Measurements from ENCODE around the gene STK17A.
"Not testable (repeated sequence)": the region's sequence is repeated elsewhere in the genome, so short reads cannot be mapped to it uniquely, and the experiment has no call there.

Gene STK17A

DNA sequence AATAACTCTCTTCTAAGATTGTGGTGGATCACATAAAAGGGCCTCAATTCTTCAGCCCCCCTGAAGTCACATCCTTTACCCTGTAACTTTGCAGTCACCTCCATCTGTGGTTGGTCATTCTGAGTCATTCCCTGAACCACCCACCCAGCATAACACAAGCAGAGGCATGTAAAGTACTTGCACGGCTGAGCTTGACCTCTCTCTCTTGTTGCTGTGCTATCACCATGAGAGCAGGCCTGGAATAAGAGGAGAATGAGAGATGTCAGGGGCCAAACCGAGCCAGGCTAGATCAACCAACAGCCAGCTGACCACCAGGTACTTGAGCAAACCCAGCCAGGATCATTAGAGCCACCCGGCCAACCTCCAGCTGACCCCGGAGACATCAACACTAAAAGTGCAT is 13.5 kb upstream of the STK17A start:
- DNase-seq, result no peak

DNA sequence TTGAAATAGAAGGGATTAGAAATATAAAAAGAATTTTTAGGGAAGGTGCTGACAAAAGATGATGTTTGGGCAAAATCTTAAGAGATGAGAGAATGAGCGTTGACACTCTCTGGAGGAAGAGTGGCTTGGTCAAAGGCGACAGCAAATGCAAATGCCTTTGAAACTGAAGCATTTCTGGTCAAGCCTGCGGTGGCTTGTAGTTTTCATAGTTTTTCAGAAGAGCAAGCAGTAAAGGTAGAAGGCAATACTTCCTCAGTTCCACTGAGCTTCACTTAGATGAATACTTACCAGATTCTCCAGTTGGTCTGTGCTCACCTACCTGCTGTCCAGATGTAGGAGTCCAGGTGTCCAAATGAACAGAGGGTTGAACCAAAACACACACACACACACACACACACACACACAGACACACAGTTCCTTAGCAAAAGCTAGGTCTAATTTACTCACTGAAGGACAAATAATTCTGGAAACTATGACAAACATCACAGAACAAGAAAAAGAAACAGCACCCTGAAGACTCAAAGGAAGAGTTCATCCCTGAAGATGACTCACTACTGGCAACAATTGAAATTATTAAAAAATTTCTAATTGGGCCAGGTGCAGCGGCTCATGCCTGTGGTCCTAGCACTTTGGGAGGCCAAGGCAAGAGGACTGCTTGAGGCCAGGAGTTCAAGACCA is 12.1 kb upstream of the STK17A start:
- DNase-seq, result no peak

DNA sequence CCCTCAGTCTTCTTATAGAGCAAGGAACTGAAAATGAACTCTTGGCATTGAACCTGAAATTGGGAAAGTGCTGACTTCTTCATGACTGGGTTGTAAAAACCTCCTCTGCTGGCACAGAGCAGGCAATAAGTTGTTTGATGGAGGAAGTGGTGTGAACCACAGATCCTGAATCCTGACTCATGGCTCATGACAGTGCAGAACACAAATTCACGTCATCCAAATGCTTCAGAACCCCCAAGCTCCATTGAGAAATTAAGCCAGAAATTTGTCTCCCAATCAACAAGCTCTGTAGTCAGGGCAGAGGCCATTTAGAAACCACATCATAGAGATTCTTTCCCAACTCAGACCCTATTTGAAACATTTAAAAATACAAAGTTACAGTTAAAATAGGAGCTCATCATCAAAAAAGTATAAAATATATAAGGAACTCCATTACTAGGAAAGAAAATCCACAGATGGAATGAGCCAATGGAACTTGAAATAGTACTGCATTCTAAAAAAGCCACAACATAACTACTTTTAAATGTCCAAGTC is 10.3 kb upstream of the STK17A start:
- DNase-seq, result peak; percentile 37

DNA sequence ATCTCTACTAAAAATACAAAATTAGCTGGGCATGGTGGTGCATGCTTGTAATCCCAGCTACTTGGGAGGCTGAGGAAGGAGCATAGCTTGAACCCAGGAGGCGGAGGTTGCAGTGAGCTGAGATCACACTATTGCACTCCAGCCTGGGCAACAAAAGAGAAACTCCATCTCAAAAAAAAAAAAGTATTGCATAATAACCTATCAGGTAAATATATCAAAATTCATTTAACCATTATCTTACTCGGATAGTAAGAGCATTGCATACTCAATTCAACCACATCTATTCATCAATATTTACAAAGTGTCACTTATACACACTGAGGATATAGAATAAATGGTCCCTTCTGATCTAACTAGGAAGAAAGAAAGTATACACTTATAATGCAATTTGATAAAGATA is 9.1 kb upstream of the STK17A start:
- DNase-seq, result not testable (repeated sequence)

DNA sequence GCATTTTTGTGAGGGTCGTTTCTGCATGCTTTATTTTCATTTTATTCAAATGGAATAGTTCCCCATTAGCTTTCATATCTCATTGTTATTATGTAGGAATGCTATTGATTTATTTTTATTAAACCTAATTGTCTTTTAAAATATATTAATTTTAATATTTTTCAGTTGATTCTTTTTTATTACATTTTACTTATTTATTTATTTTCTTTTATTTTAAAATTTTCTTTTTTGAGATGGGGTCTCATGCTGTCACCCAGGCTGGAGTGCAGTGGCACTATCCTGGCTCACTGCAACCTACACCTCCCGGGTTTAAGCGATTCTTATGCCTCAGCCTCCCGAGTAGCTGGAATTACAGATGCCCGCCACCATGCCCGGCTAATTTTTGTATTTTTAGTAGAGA is 7.4 kb upstream of the STK17A start:
- no peak for DNase-seq

DNA sequence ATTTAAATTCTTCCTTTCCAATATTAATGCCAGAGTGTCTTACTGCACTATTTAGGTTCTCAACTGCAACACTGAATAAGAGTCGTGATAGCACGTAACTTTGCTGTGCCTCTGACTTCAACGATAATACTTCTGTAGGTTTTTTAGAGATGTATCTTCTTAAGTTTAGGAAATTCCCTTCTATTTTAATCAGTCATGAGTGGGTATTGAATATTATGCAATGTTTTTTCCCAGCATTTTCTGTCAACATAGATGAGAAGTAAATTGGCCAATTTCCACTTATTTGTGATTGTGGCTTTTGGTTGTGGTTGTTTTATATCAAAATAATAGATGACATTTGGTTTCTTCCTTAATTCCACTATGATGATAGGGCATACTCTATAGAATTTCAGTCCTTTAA is 6.7 kb upstream of the STK17A start:
- DNase-seq, result no peak

DNA sequence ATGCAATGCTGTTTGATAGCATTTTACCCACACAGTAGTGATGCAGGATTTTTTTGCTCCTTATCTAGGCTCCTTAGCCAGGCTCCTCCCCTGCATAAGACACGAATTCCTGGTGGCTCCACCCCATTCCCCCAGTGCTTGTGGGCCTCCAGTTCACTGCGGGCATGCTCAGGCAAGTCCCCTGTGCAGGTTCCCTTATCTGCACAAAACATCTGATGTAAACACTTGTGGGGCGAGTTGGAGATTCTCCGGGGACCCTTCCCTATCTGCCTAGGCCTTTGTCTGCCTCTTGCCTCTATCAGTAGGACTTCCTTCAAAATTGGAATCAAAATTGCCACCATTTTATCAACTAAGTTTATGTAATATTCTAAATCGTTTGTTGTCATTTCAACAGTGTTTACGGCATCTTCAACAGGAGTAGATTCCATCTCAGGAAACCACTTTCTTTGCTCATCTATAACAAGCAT is 5.4 kb upstream of the STK17A start:
- no peak for DNase-seq

DNA sequence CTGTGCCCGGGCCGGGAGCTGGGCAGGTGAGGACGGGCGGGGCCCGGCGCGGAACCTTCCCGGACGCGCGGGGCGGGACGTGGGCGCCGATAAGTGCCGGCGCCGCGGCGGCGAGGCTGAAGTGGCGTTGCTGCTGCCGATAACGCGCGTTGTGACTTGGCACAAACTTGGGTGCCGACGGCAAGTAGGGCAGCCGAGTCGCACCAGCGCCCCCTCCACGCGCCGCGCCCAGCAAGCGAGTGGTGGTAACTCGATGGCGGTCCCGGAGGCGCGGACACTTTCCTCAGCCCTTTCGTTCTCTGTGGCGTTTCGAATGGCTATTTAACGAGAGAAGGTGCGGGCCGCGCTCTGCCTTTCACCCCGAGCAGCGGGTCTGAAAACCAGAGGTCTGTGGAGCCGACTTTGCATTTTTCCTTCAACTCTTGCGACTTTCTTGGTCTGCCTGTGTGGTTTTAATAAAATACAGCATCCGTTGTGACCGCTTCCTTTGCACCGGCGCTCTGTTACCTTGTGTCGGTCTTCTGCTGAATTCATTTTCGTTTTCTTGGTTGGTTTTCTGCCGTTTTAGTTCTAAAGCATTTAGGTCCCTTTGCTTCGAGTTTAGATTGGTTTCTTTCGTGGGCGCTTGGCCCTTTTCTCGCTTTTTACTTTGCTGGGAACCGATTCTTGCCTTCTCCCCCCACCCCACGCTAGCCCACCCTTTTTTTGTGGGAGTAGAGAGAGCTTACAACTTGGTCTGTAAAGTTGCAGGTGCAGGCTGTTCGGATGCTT is 701 bp downstream of the STK17A start:
- peak; percentile 71 for DNase-seq

DNA sequence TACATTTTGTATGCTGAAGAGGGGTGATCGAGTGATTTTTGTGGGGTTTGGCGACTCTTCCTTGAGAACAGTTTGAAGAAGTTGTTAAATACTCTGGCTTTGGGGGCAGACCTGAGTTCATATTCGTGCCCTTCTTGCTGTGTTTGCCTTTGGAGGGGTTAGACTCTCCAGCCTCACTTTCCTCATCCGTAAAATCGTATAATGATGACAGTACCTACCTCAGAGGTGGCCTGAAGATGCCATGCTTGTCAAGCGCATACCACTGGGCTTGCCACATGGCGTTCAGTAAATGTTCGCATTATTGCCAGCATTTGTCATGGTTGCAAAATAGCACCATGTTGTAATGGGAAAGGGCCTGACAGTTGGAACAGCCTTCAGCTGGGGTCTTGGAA is 1.3 kb downstream of the STK17A start:
- DNase-seq, result peak; percentile 24

DNA sequence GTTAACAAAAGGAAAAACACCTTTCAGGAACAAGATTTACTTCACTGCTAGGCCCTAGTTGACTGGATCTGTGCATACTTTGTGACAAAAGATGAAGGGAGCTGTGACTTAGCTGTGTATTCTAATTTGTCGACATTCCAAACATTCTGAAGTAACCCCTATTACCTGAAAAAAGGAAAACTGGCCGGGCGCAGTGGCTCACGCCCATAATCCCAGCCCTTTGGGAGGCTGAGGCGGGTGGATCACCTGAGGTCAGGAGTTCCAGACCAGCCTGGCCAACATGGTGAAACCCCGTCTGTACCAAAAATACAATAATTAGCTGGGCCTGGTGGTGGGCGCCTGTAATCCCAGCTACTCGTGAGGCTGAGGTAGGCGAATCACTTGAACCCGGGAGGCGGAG is 1.8 kb downstream of the STK17A start:
- not testable (repeated sequence) for DNase-seq

DNA sequence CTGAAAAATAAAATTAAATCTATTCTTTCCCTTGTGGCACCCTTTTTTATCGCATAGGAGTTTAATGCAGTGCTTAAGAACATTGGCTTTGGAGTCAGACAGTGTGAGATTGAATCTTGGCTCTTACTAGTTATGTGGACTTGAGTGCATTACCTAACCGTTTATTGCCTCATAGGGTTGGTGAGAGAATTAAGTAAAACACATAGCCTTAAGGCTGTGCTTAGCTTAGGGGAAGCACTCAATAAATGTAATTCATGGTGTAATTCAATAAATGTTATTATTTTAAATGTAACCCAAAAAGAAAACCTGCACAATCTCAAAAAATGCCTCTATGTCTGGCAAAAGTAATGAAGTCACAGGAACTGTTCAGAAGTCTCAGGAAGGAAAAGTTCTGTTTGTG is 2.7 kb downstream of the STK17A start:
- no peak for DNase-seq

DNA sequence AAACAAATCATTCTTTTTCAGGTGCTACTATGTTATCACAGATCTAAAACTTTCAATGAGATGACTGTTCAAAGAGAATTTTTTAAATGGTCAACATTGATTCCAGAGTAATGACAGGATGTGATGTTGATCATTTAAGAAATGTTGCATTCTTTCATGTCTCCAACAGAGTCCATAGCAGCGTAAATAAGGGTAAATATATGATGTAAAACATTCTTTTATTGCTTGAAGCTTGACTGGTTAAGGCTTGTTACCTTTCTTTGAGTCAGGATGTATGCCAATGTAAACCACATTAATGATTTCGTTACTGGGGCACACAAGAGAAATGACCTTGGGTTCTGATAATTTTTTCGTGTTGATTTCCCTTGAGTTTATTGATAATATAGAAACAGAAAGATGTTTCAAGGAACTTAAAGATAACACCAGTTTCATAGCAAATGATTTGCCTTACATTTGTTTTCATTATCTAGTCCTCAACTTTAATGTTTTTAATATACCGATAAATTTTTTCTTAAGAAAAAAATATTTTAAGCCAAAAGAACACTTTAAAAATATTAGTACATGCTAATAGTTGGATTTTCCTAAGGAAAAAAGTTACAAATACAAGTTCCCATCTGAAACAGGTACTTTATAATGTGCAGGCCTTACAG is 3.5 kb downstream of the STK17A start:
- no peak for DNase-seq

DNA sequence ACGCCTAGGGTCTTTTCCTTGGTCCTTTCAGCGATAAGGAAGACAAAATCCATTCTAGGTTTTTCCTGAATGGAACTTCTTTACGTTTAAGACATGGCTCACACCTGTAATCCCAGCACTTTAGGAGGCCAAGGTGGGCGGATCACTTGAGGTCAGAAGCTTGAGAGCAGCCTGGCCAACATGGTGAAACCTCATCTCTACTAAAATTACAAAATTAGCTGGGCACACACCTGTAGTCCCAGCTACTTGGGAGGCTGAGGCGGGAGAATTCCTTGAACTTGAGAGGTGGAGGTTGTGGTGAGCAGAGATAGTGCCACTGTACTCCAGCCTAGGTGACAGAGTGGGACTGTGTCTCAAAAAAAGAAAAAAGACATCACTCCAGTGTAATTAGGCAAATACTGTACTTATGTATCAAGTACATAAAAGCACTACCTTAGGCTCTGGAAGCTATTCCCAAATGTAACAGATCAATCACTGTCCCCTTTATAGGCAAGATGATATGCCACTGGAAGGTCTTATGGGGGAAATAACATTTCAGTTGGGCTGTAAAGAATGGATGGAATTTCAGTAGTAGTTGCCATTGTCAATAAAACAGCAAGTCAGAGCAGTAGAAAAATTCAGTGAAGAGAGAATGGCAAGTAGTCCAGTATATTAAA is 5.7 kb downstream of the STK17A start:
- no peak for DNase-seq

DNA sequence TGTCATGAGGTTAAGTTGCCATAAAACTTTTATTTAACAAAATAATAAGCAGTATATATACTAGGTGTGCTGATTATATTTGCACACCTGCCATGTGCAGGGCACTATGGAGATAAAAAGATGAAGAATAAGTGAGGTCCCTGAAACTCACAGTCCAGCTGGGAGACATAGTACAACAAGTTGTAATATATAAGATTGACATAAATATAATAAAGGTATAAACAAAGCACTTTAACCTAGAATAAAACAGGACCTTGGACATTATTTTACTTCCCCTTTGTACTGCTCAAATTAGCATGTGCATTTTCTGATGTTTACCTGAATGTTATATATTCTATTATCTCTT is 6.2 kb downstream of the STK17A start:
- DNase-seq, result no peak

DNA sequence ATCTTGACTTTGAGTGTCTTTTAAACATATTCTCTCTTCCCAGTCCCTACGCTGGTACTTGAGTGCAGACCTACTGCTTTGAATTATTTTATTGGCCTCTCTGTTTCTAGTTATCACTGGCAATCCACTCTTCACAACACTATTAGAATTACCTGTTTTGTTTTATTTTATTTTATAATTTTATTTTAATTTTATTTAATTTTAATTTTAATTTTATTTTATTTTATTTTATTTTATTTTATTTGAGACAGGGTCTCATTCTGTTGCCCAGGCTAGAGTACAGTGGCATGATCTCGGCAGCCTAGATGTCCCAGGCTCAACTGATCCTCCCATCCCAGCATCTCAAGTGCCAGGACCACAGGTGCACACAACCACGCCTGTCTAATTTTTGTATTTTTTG is 6.8 kb downstream of the STK17A start:
- no peak for DNase-seq

DNA sequence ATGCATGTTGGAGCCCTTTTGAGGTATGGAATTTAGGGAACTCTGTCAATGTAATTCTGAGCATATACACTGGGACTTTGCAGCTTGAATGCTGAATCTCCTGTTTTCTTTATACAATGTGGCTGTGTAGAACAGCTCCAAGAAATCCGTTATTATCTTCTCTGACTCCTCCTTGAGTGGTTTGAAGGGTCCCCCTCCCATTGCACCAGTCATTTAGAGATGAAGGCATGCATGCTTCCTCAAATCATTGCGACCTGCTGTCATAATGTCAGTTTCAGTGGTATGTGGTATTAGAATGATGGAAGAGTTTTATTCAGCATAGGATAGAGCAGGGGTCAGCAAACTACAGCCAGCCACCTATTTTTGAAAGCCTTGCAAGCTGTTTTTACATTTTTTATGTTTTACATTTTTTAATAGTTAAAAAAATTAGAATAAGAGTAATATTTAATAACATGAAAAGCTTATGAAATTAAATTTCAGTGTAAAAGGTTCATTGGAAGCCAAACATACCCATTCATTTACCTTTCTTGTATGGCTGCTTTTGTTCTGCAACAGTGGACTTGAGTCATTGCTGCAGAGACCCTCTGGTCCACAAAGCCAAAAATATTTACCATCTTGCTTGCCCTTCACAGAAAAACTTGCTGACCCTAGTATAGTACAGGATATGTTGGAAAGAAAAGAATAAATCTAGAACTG is 8.1 kb downstream of the STK17A start:
- no peak for DNase-seq

DNA sequence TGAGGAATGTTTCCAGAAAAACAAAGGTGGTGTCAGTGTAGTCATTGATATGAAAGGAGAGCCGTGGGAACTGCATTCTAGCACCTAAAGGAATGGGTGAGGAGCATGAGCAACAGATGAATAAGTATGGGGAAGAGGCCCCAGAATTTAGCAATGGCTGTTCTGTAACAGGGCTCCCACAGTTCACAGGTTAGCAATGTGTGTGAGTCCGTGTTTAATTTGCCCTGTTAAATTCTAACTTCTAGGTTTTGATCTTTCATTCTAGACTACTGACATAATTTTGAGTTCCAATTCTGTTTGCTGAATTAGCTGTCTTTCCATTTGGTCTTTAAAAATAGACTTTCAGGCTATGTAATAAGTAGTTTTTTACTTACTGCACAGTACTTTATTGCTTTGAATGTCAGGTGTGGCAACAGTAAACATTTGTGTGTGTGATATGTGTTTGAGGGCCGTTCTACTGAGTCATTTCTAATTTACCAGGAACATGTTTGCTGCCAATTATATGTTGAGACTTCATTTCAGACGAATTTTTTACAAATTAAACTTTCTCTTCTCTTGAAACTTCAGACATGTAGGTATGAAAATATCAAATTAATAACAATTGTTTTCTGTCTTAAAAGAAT is 8.8 kb downstream of the STK17A start:
- DNase-seq, result no peak

DNA sequence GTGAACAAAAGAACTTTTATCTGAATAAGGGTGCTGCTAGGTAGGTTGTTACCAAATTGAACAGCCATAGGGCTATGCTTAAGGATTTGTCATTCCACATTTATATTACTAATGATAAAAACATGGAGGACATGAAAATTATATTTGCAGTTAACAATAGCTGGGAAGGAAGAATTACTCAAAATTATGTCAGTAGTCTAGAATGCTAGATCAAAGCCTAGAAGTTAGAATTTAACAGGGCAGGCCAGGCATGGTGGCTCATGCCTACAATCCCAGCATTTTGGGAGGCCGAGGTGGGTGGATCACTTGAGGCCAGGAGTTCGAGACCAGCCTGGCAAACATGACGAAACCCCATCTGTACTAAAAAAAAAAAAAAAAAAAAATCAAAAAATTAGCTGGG is 9.4 kb downstream of the STK17A start:
- no peak for DNase-seq

DNA sequence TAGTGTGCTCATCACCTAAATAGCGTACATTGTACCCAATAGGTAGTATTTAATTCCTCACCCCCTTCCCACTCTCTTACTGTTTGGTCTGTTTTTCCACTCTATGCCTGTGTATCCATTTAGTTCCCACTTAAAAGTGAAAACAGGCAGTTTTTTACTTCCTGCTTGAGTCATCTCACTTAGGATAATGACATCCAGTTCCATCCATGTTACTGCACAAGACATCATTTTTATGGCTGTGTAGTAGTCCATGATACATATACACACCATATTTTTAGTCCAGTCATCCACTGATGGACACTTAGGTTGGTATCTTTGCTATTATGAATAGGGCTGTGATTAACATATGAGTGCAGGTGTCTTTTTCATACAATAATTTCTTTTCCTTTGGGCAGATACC is 10.1 kb downstream of the STK17A start:
- DNase-seq, result no peak

DNA sequence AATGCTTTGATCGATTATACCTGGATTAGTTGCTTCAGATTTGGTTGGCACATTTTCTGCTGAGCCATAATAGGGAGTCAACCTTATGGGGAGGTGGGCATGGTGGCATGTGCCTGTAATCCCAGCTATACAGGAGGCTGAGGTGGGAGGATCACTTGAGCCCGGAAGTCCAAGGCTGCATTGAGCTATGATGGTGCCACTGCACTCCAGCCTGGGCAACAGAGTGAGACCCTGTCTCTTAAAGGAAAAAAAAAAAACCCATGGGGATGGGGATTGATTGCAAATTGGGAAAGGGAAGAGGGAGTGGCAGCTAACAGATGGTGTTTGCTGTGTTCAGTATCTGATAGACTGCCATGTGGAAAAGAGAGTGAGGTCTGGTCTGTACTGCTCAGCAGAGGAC is 11.1 kb downstream of the STK17A start:
- no peak for DNase-seq

DNA sequence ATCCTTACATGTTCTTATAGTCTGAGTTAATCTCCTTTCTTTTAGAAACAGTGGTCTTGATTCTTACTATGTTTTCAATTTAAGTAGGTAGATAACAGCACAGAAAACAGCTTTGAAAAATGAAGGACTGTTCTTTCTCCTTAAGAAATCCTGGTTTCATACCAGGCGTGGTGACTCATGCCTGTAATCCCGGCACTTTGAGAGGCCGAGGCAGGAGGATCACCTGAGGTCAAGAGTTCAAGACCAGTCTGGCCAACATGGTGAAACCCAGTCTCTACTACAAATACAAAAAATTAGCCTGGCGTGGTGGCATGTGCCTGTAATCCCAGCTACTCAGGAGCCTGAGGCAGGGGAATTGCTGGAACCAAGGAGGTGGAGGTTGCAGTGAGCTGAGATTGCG is 13.5 kb downstream of the STK17A start:
- not testable (repeated sequence) for DNase-seq

DNA sequence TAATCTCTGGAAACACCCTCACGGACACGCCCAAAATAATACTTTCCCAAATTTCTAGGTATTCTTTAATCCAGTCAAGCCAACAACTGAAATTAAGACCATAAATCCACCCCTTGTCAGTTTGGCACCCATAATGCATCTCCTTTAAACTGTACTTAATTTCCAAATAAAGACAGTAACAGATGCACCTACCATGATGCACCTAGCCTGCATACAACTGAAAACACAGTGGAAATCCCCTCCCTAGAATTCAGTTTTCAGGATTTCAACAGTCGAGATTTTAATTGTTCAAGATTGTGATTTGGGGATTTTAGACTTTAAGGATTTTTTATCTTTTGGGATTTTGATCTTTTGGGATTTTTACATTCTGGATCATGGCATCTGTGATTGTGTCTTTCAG is 17.1 kb downstream of the STK17A start:
- no peak for DNase-seq

Measured in right hindlimb (tissue), 1 donor.